Colonic mucosa (tissue), 4 donors: Measurements from ENCODE around the gene CTNND2. TPM values are rescaled to one million over a fixed set of nuclear protein-coding genes. Genes with fewer than 3 reads are reported as not detected.

Experiments
- DNase-seq: peaks from one replicate; pipeline ENCODE4 v3.0.0-alpha.2; 2020
- H3K27ac ChIP-seq: fragments of 200-600 bp; one replicate; pipeline ENCODE4 v1.8.0; 2021
- H3K27me3 ChIP-seq: fragments of 200-600 bp; one replicate; pipeline ENCODE4 v1.8.0; 2021
- H3K36me3 ChIP-seq: fragments of 200-600 bp; one replicate; pipeline ENCODE4 v1.8.0; 2021
- H3K4me1 ChIP-seq: fragments of 200-600 bp; one replicate; pipeline ENCODE4 v1.8.0; 2021; ENCODE audit warnings: mild to moderate bottlenecking
- H3K4me3 ChIP-seq: fragments of 200-600 bp; one replicate; pipeline ENCODE4 v1.8.0; 2021
- H3K9ac ChIP-seq, 2 donors: one replicate each; pipeline ENCODE4 v1.7.0; 2013; ENCODE audit warnings: control low read depth in 2 of 2, low read depth in 2 of 2, low read length in 2 of 2
- H3K9me3 ChIP-seq: fragments of 200-600 bp; one replicate; pipeline ENCODE4 v1.8.0; 2021
- CTCF ChIP-seq: fragments of 200-600 bp; IDR thresholded peaks from one replicate; pipeline ENCODE4 v1.8.0; 2022; ENCODE audit warnings: antibody characterized with exemption, mild to moderate bottlenecking
- intact Hi-C: fragments of 100-400 bp; cut with DNase I; formaldehyde crosslinking; loops from one replicate; pipeline ENCODE4 v1.14.1; 2022
- total RNA-seq, 2 donors: library from RNA; stranded (reverse); fragmentation: NEBNext Ultra II Directional in 1 of 2; extraction: Animal tissue kit (Norgen Biotek cat#: 25700) in 1 of 2; gene quantifications; one replicate each; pipeline ENCODE4 v1.2.1, GENCODE V29; 2021
- donor health status: healthy.
- donor health status: DM: no; HTN: no; CAD: no.
- donor health status: DM: no; HTN: no; CAD: no.

CTNND2 gene
- total RNA-seq, 2 donors from 2014 or later = 1.1 TPM

- Histone ChIP-seq H3K27me3 (no peaks in the 10 kb centered on the region), H3K4me1 (no peaks in the 10 kb centered on the region), H3K9me3 (no peaks in the 10 kb centered on the region), H3K36me3 (no peaks in the 10 kb centered on the region), H3K4me3 (no peak overlapping the region), H3K27ac (no peak overlapping the region), H3K9ac (no peak overlapping the region)
- TF ChIP-seq CTCF = no peak
- no peak for DNase-seq
- intact Hi-C loops = no loop called here
These were observed 145.9 kb downstream of the CTNND2 start for GRCh38 chr5:11758321-11758720.

- Histone ChIP-seq H3K27ac (no peak overlapping the region), H3K27me3 (no peaks in the 10 kb centered on the region), H3K4me3 (no peak overlapping the region), H3K4me1 (no peaks in the 10 kb centered on the region), H3K36me3 (no peaks in the 10 kb centered on the region), H3K9ac (no peak overlapping the region), H3K9me3 (no peaks in the 10 kb centered on the region)
- no peak for TF ChIP-seq CTCF
- intact Hi-C loops = no loop called here
- DNase-seq = no peak
These were observed 146.6 kb downstream of the CTNND2 start for GRCh38 chr5:11757661-11758060.

- no peak for TF ChIP-seq CTCF
- no peak overlapping the region for H3K4me3 ChIP-seq
- H3K9me3 ChIP-seq = no peaks in the 10 kb centered on the region
- H3K27me3 ChIP-seq = no peaks in the 10 kb centered on the region
- no peak overlapping the region for H3K27ac ChIP-seq
- intact Hi-C loops = no loop called here
- no peaks in the 10 kb centered on the region for H3K4me1 ChIP-seq
- H3K9ac ChIP-seq = no peak overlapping the region
- no peaks in the 10 kb centered on the region for H3K36me3 ChIP-seq
- no peak for DNase-seq
These were observed 167.2 kb downstream of the CTNND2 start for GRCh38 chr5:11737010-11737409.

GRCh38 chr5:11734369-11734768 is 169.9 kb downstream of the CTNND2 start:
- no peak for DNase-seq
- Histone ChIP-seq H3K4me3 (no peak overlapping the region), H3K27ac (no peak overlapping the region), H3K9me3 (no peaks in the 10 kb centered on the region), H3K27me3 (no peaks in the 10 kb centered on the region), H3K9ac (no peak overlapping the region), H3K36me3 (no peaks in the 10 kb centered on the region), H3K4me1 (no peaks in the 10 kb centered on the region)
- TF ChIP-seq CTCF = no peak
- intact Hi-C loops = no loop called here

- Histone ChIP-seq H3K4me1 (no peaks in the 10 kb centered on the region), H3K4me3 (no peak overlapping the region), H3K27ac (no peak overlapping the region), H3K9me3 (no peaks in the 10 kb centered on the region), H3K27me3 (no peaks in the 10 kb centered on the region), H3K36me3 (no peaks in the 10 kb centered on the region), H3K9ac (no peak overlapping the region)
- DNase-seq = no peak
- intact Hi-C loops = no loop called here
- TF ChIP-seq CTCF = no peak
These were observed 170.4 kb downstream of the CTNND2 start for GRCh38 chr5:11733840-11734192.
